AG09309 (cell line): Measurements from ENCODE around the gene MOB1A.
A peak's percentile ranks its signal among the peaks of the same experiment; 100 is the strongest.
"Not testable (repeated sequence)": the region's sequence is repeated elsewhere in the genome, so short reads cannot be mapped to it uniquely, and the experiment has no call there.

ENCODE experiments used
- DNase-seq: peaks from one replicate; pipeline ENCODE4 v3.0.0-alpha.2; 2010; ENCODE audit warnings: low read depth
- H3K4me3 ChIP-seq: 2 replicates; pipeline ENCODE4 v1.5.1; 2011; ENCODE audit warnings: mild to moderate bottlenecking, low read depth, low read length, moderate library complexity; ENCODE audit not compliant: control insufficient read depth
- TF ChIP-seq, protein P1 (sequence below): IDR thresholded peaks from 2 replicates; pipeline ENCODE4 v1.5.1; 2011; ENCODE audit warnings: mild to moderate bottlenecking, low read depth, low read length, inconsistent platforms; ENCODE audit not compliant: insufficient read depth, control insufficient read depth; ENCODE audit errors: missing control alignments

The MOB1A gene

DNA sequence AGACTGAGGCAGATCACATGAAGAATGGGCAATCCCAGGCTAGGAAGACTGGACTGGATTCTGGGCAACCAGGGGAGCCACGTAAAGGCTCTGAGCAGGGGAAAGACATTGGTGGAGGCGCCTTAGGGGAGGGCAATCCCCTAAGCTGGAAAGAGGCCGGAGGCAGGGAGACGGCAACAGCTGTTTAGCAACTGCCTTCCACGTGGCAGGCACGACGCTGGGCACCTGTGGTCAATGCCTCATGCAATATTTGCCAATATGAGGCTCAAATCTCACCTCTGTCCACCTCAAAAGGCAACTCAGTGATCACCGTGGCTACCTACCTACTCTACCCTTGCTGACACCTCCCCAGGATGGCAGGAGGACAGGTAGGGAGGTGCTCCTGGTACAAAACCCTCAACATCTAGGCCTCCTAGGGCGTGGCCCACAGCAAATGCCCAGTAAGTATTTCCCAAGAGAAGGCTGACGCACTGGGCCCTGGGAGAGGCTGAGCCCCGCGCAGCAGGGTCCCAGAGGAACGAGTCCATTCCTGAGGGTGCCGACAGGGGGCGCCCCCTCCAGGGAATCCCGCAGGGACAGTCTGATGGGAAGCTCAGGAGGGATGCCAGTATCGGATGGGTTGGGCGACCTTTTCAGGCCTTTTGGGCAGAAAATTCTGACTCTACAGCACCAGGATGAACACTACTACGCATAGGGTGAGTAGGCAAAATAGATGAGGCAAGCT, 39.9 kb downstream of the MOB1A start:
- no peak for DNase-seq
- TF ChIP-seq, protein P1, sequence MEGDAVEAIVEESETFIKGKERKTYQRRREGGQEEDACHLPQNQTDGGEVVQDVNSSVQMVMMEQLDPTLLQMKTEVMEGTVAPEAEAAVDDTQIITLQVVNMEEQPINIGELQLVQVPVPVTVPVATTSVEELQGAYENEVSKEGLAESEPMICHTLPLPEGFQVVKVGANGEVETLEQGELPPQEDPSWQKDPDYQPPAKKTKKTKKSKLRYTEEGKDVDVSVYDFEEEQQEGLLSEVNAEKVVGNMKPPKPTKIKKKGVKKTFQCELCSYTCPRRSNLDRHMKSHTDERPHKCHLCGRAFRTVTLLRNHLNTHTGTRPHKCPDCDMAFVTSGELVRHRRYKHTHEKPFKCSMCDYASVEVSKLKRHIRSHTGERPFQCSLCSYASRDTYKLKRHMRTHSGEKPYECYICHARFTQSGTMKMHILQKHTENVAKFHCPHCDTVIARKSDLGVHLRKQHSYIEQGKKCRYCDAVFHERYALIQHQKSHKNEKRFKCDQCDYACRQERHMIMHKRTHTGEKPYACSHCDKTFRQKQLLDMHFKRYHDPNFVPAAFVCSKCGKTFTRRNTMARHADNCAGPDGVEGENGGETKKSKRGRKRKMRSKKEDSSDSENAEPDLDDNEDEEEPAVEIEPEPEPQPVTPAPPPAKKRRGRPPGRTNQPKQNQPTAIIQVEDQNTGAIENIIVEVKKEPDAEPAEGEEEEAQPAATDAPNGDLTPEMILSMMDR, result peak; percentile 10
- no peak overlapping the region for H3K4me3 ChIP-seq

DNA sequence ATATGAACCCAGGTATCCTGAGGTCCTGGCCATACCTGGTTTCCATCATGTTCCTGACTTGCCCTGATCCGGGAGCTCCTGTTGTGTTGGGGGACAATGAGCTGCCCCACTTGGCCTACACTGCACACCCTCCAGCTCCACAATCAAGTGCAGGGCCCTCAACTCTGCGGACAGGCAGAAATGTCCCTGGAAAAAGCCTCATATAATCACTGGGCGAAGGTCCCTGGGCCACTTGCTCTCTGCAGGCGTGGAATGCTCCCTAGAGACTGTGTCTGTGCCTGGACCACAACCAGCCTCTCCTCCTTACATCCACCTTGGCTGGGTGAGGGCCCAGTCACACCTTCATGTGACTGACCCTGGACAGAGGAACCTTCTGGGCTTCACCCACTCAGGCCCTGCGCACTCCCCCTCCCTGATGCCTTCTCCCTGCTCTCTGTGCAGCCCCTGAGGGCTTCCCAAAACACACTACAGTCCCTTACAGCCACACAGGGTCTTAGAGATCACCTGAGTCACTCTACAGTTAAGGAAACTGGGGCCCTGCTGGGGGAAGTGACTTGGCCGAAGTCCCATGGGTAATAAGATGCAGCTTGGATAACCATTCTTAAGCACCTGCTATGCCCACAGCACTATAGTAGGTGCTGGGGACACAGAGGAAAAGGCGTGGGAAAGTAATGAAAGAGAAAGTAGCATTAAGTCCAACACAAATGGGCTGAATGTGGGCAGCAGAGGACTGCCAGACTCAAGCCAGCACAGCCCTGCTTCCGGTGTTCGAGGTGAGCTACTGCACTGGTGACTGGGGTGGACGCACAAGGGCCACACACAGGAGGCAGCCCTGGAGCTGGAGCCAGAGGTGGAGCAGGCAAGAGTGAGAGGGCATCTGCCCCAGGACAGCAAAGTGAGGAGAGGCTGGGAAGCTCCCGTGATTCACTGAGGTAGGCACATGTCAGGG, 40.8 kb downstream of the MOB1A start:
- TF ChIP-seq, protein P1, result no peak
- H3K4me3 ChIP-seq, result no peak overlapping the region
- no peak for DNase-seq

DNA sequence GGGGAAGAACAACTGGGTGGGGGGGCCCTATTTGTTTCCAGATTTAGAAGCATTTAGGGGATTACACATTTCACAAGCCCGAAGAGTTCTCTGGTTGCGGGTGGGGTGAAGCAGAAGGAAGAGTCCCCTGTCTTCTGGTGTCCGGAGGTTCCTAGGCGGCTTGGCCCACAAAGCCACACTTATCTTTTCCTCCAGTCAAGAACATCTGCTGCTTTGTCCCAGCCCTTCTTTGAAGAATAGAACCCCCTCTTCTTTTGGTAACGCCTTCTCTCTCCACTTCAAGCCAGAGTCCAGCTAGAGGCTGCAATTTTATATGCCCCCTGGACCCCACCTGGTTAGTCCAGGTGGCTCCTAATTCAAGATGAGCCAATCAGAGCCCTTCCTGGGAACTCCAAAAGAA, 46.8 kb downstream of the MOB1A start:
- H3K4me3 ChIP-seq, result no peak overlapping the region
- TF ChIP-seq, protein P1, result peak; percentile 1
- no peak for DNase-seq

DNA sequence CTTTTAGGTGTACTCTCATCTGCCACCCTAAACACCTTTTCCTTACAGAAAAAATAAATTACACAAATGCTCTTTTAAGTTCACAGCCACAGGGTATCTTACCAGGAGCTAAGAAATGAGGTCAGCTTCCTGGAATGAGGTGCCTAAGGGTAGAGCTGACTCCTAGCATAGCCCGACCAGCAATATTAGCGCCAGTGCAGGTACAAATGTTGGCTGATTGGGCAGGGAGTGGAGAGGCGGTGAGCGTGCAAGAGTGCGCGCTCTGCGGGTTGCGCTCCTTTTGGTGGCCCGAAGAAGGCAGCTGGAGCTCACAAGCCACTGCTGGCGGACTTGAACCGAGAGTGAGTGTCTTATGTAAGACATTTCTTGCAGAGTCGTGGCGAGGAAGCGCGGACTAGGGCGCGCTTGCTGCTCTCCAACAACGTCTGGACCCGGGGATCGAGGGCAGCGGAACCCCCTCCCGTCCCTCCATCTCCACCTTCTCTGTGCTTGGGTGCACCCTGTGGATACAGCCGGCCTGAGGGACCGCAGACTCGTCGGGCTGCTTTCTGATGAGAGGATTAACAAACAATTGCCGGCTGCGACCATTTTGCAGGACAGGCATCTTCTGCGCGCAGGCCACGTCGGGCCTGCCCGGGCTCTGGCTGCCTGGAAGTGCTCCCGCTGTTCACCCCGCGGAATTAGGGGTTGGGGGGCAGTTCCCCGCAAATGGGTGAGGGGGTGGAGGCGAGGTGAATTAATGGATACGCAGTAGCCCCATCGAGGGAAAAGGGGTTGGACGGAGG, 48.3 kb downstream of the MOB1A start:
- no peak for DNase-seq
- no peak overlapping the region for H3K4me3 ChIP-seq
- TF ChIP-seq, protein P1, result no peak

DNA sequence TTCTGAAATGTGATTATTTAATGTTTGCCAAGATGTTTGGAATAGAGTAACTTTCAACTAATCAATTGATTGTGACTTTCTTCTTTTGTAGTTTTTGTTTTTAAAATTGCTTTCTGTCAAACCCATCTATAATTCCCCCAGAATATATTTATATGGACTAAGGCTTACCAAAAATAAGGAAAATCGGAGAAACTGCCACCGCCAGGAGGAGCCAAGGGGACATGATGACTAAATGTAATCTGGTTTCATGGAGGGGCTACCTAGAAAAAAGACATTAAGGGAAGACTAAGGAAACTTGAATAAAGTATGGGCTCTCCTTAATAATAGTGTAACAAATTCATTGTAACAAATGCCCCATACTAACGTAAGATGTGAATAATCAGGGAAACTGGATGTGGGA, 50.5 kb downstream of the MOB1A start:
- no peak for DNase-seq
- no peak overlapping the region for H3K4me3 ChIP-seq
- TF ChIP-seq, protein P1, result peak; percentile 14

DNA sequence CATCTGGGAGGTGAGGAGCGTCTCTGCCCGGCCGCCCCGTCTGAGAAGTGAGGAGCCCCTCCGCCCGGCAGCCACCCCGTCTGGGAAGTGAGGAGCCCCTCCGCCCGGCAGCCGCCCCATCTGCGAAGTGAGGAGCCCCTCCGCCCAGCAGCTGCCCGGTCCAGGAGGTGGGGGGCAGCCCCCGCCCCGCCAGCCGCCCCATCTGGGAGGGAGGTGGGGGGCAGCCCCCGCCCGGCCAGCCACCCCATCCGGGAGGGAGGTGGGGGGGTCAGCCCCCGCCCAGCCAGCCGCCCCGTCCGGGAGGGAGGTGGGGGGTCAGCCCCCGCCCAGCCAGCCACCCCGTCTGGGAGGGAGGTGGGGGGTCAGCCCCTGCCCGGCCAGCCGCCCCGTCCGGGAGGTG, 54.7 kb downstream of the MOB1A start:
- H3K4me3 ChIP-seq, DNase-seq: not testable (repeated sequence)

DNA sequence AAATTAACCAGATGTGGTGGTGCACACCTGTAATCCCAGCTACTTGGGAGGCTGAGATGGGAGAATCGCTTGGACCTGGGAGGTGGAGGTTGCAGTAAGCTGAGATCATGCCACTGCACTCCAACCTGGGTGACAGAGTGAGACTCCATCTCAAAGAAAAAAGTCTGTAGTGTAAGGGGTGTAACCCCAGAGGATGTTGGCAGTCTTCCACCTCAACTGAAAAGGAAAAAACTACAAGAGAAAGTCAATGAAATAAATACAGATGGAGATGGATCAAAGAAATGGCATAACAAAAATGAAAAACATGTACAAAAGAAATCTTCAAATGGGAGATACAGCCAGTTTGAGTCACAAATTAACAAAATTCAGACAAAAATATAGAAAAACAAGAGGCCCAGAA, 56.8 kb downstream of the MOB1A start:
- not testable (repeated sequence) for DNase-seq, H3K4me3 ChIP-seq
